Adrenal gland (tissue), 5 donors: Measurements from ENCODE around the gene ITPKC.

ENCODE experiments used
- CTCF ChIP-seq, 6 experiments: fragments of 450-650 bp in 4 of 6; fragments of 200-600 bp in 2 of 6; sonication (generic) in 1 of 6; IDR thresholded peaks; 1 replicate in 5 of 6; 2 replicates in 1 of 6; pipeline versions ENCODE4 v1.5.1 to v1.8.0; 2016 to 2021; ENCODE audit warnings: antibody characterized with exemption in 6 of 6, mild to moderate bottlenecking in 2 of 6, moderate library complexity in 1 of 6
- POLR2A ChIP-seq, 2 donors: fragments of 450-650 bp; IDR thresholded peaks; one replicate each; pipeline ENCODE4 v1.6.1; 2017; ENCODE audit warnings: antibody characterized with exemption in 2 of 2, mild to moderate bottlenecking in 2 of 2, moderate library complexity in 1 of 2
- donor health status: DM: no; HTN: no; CAD: no.

- TF ChIP-seq POLR2A (IDR thresholded peaks at IDR 0.05) (no peak), CTCF (IDR thresholded peaks at IDR 0.05) (no peak)
Measured at GRCh38 chr19:40759352-40759751, 42.4 kb downstream of the ITPKC start.
